OCI-M1 (cell line): ENCODE measurements around the gene HMGCS2.
"Not testable (repeated sequence)": the region's sequence is repeated elsewhere in the genome, so short reads cannot be mapped to it uniquely, and the experiment has no call there.

Experiments
- DNase-seq: peaks from one replicate; lab custom pipeline; 2025; lab: John Stamatoyannopoulos, UW

HMGCS2 gene

DNA sequence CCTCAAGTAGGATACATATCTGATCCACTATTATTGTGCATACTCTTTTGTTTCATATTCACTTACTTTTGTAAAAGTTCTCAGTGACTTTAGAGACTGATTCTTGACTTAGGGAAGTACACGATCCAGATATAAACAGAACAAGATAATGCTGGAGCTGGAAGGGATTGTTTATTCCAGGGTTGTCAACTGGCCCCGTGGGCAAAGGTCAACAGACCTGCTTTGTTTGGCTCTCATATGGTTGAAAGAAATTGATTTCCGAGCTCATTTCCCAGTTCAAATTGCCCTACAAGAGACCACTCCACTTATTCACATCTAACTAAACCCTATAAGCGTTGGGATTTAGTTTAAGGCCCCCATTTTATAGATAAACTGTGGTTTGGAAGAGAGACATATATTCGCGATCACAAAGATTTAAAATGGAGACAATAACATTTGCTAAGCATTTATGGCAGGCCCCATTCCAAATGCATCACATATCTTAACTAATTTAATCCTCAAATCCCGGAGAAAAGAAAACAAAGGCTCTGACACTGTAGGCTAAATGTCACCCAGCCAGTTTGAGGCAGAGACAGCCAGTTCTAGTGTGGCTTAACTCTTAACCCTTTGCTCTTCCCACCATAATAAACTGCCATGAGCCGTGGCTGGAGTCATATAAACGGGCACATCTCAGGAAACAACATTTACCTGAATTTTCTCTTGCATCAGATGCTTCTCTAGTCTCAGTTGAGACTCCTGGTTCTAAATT is 21.9 kb upstream of the HMGCS2 start:
- DNase-seq = no peak

DNA sequence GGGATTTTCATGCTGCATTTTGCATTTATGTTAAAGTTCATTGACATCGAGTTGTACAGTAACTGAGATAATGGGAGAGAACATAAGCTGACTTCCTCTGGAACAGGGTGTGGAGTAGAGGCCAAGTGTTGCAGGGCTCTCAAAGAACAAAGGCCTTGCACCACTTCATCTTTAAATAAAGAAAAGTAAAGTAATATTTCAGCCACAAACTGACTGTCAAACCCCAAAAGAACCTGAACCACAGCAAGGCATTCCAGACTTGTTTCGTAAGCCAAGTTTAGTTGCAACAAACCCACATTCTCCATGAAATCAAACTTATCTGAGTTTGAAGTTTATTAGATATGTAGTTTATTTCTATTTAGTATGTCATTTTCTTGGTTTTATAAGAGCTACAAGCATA is 19.1 kb upstream of the HMGCS2 start:
- no peak for DNase-seq

DNA sequence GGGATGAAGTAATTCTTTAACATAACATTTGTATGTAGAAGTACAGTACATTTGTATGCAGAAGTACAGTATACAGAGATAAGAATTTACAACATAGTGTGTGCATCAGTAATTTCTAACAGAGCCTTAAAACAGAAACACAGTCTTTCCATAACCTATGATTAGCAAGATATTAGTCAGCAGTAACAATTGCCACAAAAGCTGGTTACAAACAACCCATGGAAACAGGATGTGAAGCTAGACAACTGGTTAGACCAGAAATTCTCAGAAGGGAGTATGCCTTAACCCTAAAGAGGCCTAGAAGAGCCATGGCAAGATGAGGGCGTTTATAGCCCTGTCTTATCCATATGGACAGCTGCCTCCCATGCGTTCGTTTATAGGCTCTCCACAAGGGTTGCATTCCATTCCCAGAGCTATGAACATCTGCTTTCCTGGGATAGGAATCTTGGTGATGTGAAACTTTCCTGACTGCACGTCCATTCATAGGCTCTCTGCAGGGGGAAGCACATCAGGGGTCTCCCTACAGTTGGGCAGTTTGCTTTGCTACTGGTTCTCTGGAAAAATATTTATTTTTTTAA is 17.9 kb upstream of the HMGCS2 start:
- DNase-seq = not testable (repeated sequence)

DNA sequence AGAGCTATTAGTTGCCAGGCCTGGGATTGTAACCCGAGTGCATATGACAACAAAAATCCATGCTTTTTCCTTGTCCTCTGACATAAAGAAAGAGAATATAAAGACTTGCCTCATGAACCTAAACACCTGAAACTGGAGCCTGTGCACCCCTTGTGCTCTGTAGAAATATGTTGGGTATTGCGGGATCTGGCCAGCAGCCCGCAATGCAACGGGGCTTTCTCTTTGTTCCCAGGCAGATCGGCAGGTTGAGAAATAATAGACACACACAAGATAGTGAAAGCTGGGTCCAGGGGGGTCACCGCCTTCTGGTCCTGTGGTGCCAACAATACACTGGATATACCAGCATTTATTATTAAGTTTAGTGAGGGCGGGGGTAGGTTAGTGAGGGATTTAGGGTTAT is 17.3 kb upstream of the HMGCS2 start:
- not testable (repeated sequence) for DNase-seq

DNA sequence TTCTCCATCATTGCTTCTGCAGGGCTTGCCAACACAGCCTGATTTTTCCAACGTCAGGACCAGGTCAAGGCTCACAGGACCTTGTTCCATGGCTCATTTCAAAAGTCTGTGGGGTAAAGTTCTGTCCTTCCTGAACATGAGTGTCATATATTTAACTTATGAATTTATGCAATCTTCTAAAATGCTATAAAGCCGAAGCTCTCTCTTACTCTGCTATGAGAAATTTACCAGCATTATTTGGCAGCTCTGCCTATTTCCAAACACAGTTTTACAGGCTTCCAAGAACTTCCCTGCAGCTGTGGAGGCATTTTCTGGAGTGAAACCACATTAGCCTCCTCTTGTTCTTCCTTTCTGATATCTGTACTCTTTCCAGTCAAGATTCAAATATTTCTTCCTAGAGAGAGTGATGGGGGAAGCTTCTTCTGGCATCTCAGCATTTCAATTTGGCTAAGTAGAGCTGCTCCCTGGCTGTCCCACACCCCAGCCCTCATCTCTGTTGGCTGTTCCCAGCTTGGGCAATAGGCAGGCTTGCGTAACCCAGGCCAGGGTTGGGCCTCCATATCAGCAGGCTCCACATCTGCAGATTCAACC is 15.6 kb upstream of the HMGCS2 start:
- DNase-seq = peak; percentile 69

DNA sequence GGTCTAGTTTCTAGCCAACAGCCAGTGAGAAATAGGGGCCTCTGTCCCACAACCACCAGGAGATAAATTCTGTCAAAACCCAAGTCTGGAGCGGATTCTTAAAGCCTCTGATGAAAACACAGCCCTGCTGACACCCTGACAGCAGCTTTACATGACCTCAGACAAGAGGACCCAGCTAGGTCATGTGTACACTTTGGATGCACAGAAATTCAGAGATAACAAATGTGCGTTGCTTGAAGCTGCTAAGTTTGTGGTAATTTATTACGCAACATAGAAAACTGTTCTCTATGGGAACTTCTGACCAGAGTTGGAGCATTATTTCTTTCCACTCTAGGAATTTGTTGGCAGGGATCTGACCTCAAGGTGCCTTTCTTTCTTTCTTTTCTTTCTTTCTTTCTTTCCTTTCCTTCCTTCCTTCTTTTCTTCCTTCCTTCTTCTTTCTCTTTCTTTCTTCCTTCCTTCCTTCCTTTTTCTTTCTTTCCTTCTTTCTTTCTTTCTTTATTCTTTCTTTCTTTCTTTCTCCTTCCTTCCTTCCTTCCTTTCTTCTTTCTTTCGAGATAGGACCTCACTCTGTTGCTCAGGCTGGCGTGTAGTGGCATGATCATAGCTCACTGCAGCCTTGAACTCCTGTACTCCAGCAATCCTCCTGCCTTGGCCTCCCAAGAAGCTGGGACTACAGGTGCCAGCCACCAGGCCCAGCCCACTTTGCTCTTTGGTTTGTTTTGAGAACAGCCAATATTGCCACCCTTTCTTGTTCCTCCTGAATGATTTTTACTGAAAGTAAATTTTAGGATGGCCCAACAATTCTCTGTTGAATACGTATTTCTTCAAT is 14.9 kb upstream of the HMGCS2 start:
- DNase-seq = peak; percentile 95

DNA sequence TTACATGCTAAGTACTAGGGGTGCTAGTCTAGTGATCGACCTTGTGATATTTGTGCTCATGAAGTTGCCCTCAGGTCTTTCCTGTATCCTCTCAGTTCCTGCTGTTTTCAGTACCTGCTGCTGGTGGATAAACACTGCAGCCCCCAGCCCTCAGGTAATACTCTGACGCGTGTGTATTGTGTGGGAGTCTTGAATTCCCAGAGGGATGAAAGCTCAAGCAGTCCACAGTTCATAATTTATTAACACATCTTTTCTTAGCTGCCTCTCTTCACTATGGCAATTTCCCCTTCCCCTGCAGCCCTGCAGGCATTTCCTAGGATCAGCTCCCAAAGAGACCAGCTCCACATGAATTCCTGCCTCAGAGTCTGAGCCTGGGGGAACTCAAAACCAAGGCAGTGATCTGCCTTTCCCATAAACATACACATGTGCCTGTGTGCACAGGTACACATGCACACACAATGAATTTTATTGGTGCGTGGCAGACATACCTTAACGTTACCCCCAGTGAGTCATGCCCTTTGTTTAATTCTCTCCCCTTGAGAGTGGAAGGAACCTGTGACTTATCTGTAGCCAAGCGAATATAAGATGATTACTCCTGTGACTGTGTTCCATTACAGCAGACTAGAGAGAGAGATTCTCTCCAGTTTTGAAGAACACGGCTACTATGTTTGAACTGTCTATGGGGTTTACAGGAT is 14.1 kb upstream of the HMGCS2 start:
- no peak for DNase-seq

DNA sequence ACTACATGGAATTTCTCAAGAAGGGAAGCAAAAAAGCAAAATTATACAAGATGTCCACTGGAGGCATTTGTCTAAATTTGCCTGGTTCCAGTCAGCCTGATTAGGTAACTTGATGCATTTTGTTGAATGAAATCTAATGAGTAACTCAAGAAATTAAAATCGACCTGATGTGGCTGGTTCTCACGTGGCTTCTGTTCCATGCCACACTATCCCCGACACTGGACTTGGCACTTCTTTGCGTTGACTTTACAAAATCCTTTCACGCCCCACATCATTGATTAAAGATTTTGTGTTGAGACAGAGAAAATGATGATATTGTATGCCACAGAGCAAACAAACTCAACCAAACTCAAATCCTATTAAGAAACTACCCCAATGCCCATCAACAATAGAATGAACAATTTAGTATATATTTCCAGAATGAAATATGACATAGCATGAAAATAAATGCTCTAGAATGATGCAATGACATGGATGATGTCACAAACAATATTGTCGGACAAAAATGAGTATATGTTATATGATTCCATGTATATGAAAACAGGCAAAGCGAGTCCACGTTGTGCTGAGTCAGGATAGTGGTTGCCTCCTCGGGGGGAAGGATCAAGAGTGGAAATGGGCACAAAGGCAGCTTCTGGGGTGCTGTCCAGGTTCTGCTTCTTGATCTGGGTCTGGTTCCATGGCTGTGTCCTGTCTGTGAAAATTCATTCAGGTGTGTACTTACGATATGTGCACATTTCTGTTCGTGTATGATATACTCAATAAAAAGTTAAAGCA is 12.9 kb upstream of the HMGCS2 start:
- peak; percentile 35 for DNase-seq

DNA sequence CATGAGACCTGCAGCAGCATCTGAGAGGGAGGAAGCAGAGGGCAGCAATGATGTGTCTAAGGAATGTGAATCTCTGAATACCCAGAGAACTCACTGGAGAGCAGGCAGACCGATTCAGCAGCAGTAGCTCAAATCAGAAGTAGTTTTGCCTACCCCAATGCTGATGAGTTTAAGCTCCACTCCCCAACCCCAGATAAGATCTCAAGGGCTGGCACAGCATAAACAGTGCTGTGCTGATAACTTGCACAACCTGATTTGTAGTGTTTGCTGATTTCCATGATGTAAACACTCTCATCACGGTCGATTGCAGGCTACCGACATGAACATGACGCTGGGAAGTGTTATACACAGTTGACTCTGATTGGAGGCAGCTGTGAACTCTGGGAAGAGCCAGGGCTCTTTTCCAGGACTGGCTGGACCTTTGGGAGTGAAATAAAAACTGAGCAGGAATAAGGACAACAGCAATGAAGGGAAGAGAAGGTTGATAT is 11.2 kb upstream of the HMGCS2 start:
- DNase-seq = peak; percentile 17

DNA sequence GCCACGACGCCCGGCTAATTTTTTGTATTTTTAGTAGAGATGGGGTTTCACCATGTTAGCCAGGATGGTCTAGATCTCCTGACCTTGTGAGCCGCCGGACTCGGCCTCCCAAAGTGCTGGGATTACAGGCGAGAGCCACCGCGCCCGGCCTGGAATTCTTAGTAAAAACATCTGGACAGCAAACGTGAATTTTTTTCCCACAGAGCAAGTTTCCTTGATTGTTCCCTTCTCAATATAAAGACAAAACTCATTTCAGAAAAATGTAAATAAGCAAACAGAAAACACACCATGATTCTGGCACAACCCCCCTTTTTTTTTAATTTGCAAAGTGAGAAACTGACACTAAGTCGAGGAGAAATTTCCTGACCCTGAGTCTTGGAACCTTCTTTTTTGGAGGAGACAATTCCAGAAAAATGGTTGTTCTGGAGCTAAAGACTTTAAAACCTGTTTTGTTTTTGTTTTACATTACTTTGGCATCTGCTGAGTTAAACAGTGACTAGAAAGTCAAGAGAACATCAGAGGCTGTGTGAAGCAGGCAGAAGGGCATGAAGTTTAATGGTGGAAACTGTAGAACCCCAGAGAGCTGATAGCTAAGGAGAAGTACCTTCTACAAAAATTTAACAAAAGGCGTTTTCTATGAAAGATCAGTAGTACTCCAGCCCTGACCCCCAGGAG is 10.3 kb upstream of the HMGCS2 start:
- no peak for DNase-seq

DNA sequence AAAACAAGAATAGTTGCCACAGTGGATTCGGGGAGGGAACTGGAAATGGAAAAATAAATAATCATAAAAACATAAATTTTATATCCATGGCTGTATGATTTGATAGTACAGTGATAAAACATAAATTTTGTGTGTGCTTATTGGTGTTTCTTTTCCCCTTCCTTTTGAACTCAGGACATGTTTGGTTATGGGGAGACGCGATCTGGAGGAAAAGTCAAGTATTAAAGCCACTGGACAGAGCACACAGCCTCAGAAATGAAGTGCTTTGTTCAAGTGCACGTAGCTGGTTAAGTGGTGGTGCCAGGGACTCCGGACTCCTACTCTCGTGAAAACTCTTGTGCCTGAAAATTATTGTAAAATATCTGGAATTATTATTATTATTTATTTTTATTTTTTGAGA is 9.7 kb upstream of the HMGCS2 start:
- no peak for DNase-seq

DNA sequence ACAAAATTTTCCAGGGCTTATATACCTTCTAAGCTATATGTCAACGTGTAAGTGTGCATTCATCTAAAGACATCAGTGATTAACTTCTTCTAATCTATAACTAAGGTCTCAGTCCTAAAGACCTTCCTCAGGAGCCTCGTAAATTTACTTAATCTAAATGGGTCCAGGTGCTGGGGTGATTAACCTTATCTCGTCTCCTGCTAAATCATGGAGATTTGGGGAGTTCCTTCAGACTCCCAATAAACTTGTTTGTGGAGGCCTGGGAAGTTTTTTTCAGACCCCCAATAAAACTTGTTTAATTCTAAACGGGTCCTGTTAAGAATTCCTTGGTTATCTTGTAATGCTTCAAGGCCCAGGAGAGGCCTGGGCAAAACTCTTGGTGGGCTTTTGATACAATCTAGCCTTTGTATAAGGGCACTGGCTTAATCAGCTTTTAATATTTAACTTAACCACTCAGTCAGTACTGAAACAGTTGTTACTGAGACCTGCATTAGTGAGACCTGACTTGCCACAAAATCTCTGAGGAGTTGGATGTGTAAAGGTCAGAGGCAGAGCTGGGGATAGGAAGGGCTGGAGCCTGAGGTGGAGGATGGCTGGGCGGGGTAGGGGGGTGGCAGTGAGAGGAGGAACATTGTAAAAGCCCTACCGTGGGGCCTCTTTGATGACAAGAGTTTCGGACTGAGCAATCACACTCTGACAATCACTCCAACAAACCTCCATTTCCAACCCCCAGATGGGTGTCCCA is 6.2 kb upstream of the HMGCS2 start:
- no peak for DNase-seq

DNA sequence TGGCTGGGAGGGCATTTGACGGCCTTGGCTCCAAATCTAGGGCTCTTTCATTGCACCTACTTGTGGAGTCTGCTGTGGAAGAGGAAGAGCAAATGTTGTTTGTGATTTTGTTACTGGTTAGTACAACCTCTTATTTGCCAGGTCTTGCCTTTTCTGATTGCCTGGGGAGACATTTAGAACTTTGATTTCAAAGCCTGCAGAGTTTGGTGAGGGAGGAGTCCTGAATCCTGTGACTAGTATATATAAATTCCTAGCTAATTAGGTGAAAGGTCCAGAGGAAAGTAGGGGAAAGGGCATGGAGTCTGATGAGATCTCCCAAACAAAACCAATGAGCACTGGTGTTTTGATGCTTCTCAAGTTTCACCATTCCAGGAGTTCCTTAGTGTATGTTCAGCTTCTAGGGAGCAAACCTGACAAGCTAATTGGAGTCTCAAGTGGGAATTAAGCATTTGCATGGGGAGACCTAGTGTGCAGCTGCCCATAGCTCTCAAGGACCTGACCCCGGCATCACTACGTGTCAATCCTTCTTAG is 5.1 kb upstream of the HMGCS2 start:
- no peak for DNase-seq

DNA sequence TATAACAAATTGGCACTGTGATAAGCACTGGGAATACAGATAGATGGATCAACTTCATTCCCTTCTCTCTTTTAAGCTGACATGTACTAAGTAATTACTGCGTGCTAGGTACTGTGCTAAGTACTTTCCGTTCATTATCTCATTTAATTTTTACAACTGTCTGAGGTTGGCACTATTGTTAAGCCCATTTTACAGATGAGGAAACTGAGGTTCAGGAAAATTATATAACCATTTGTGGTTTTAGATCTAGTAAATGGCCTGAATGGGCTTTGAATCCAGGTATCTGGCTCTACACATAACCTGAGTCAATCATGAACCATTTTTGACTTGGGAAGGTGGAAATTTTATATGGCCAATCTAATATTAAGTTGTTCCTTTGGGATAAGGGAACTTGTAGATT is 3.6 kb upstream of the HMGCS2 start:
- no peak for DNase-seq

DNA sequence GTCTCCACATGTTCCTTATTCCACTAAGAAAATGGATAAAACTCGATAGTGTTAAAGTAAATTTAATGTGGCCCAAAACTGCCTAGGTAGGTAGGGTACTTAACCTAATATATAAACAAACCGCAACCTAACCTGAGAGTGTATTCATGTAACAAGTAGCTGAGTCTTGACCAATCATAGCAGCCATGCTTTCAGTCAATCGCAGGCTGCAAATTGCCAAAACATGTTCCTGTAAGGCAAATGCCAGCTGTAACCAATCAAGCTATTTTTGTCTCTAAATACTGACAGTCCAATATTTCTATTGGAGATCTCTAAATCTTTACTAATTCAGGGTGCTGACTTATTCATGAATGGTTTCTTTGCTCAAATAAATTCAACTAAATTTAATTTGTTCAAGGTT is 3.1 kb upstream of the HMGCS2 start:
- DNase-seq = no peak

DNA sequence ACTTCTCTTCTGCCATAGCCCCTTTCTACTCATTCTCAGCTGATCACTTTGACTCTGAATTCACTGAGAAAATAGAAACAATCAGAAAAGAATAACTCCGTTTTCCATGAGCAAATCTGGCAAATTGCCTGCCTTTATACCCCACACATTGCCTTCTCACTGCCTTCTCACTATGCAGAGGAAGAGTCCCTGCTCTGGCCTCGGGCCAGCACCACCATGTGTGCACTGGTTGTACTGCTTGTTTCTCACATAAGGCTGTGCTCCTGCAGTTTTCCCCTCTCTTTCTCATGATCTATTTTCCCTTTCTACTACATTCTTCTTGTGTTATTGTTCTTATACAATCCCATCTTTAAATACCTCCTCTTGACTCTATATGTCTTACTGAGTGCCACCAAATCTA is 2.3 kb upstream of the HMGCS2 start:
- DNase-seq = peak; percentile 30

DNA sequence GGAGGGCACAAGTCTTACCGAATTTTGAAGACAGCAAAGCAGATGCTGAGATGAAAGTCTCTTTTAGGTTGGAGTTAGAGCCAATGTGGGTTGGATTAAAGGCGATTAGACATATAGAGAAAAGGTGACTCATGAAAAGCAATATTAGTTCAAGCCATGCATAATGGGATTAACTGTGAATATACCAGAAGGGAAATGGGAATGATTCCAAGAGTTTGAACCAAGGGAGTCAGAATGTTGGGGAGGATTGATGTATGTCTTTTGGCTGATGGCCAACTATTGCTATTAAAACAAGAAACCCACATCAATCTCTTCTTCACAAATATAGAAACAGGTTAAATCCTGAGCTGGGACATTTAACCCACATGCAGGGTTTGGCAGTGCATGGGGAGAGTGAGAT is 1.2 kb downstream of the HMGCS2 start:
- DNase-seq = no peak

DNA sequence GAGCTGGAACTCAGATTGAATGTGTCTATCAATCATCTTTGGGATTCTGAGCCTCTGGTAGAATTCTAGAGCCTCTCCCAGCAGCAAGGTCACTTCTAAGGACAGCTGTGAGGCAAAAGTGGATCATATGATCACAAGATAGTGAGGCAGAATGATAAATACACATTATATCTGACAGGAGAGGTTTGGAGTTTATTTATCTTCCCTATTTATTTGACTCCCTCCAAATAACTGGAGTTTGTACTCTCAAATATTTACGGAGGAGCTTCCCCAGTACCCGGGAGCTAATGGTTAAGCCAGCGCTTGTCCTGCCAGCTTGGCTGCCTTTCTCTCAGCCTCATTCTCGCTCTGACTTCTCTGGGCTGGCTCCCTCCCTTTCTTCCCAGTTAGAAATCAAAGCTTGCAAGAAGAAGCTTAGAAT is 2.3 kb downstream of the HMGCS2 start:
- DNase-seq = no peak

DNA sequence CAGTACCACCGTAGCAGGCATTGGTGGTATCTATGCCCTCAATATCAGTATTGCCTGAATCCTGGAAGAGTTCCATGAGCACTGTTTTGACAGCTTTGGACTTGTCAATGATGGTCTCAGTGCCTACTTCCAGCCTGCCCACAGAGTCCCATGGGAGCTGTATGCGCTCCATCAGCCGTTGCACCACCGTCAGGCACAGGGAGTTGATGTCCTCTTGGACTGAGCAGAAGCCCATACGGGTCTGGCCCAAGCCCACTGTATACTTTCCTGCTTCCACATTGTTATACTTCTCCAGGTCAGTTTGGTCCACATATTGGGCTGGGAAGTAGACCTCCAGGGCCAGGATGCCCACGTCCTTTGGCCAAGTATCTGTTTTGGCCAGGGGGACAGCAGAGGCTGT is 4.5 kb downstream of the HMGCS2 start:
- DNase-seq = no peak

DNA sequence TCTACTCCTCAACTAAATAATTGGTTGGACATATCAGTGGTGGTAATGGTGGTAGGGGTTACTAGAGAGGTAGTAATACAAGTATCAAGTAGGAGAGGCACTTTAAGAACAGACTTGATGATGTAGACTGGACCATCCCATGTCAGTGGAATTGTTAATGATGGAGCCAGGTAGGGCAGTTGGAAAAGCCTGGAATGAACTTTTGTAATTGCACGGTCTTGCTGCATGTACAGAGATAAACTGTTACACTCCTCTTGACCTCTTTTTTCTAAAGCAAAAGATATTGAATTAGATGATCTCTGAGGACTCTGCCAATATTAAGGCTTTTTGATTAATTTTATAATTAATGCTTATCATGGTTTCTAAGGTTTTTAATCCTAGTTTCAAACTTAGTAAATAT is 5.8 kb downstream of the HMGCS2 start:
- DNase-seq = no peak
